CD4-positive, alpha-beta T cell treated with Interleukin-6 for 4 hours (primary cell): ENCODE data around the gene KIF20A.
"Not testable (repeated sequence)": the region's sequence is repeated elsewhere in the genome, so short reads cannot be mapped to it uniquely, and the experiment has no call there.

ENCODE experiments used
- DNase-seq: peaks from one replicate; pipeline ENCODE4 v3.0.0-alpha.2; 2020; ENCODE audit warnings: mixed read lengths

KIF20A gene

GRCh38 chr5:138178516-138179276 is at the start of gene KIF20A, which contains the start of gene BRD8:
KIF20A (plus strand) TSS chr5:138179112; CDS start chr5:138179681, 569 bp downstream.
BRD8 (minus strand) TSS chr5:138178630; CDS start chr5:138178614, 16 bp downstream.
- peak; percentile 93 for DNase-seq

GRCh38 chr5:138129347-138129746 is 49.6 kb upstream of the KIF20A start:
- no peak for DNase-seq

GRCh38 chr5:138132543-138132942 is 46.4 kb upstream of the KIF20A start:
- no peak for DNase-seq

GRCh38 chr5:138138949-138139780 is 39.7 kb upstream of the KIF20A start, which contains the start of gene NME5:
NME5 (minus strand) TSS chr5:138139428; CDS start chr5:138138780, 648 bp downstream.
- DNase-seq: no peak

- DNase-seq: no peak
These were observed 39.2 kb upstream of the KIF20A start for GRCh38 chr5:138139781-138140090.

GRCh38 chr5:138140268-138140667 is 38.6 kb upstream of the KIF20A start:
- DNase-seq: no peak

GRCh38 chr5:138141734-138142133 is 37.2 kb upstream of the KIF20A start:
- DNase-seq: no peak

GRCh38 chr5:138143578-138143977 is 35.3 kb upstream of the KIF20A start:
- DNase-seq: not testable (repeated sequence)

GRCh38 chr5:138148811-138149210 is 30.1 kb upstream of the KIF20A start:
- no peak for DNase-seq

GRCh38 chr5:138149530-138149929 is 29.4 kb upstream of the KIF20A start:
- no peak for DNase-seq

GRCh38 chr5:138155977-138156376 is 22.9 kb upstream of the KIF20A start:
- not testable (repeated sequence) for DNase-seq

GRCh38 chr5:138157626-138158025 is 21.3 kb upstream of the KIF20A start:
- DNase-seq: no peak

- DNase-seq: no peak
These were observed 19.2 kb upstream of the KIF20A start for GRCh38 chr5:138159666-138160065.

- no peak for DNase-seq
These were observed 18.2 kb upstream of the KIF20A start for GRCh38 chr5:138160706-138161105.

GRCh38 chr5:138163721-138164120 is 15.2 kb upstream of the KIF20A start:
- DNase-seq: no peak

GRCh38 chr5:138169124-138169523 is 9.8 kb upstream of the KIF20A start:
- no peak for DNase-seq

- DNase-seq: no peak
These were observed 8.6 kb upstream of the KIF20A start for GRCh38 chr5:138170299-138170698.

- DNase-seq: peak; percentile 18
These were observed 884 bp upstream of the KIF20A start for GRCh38 chr5:138177941-138178515.

- DNase-seq: no peak
These were observed 455 bp downstream of the KIF20A start for GRCh38 chr5:138179277-138179857.

- no peak for DNase-seq
These were observed 1.4 kb downstream of the KIF20A start for GRCh38 chr5:138180183-138180782.

GRCh38 chr5:138180841-138181240 is 1.9 kb downstream of the KIF20A start:
- no peak for DNase-seq

- DNase-seq: no peak
These were observed 3.9 kb downstream of the KIF20A start for GRCh38 chr5:138182808-138183207.

- DNase-seq: no peak
These were observed 7.1 kb downstream of the KIF20A start for GRCh38 chr5:138186002-138186447.
